HG02571 (cell line): ENCODE results near the gene TRIM29.

Source experiments
- ATAC-seq: cut with Tn5 transposase; IDR thresholded peaks from one replicate; pipeline ENCODE4 v1.9.1; 2021; ENCODE audit warnings: mild to moderate bottlenecking, moderate library complexity; ENCODE audit not compliant: unreplicated experiment

Gene TRIM29

GRCh38 chr11:120141113-120141767 lies 3.3 kb upstream of the TRIM29 start:
- ATAC-seq = no peak

- no peak for ATAC-seq
Measured at GRCh38 chr11:120139316-120140069, 1.6 kb upstream of the TRIM29 start.

GRCh38 chr11:120137187-120137610 lies 714 bp downstream of the TRIM29 start:
- ATAC-seq = no peak

- ATAC-seq = no peak
Measured at GRCh38 chr11:120136356-120136755, 1.6 kb downstream of the TRIM29 start.

- ATAC-seq = no peak
Measured at GRCh38 chr11:120135838-120136237, 2.1 kb downstream of the TRIM29 start.

DNA sequence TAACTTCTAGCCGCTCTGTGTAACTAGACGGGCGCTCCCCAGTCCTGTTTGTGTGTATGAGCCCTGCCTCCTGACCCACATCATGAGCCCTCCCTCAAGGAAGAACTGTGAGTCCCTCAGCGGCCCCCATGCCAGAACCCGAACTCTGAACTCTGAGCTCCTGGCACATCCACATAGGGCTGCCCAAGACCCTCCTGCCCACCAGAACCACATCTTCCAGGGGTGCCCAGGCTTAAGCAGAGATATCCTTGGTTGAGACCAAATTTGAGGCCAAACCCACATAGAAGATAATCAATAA lies 3.0 kb downstream of the TRIM29 start:
- ATAC-seq = no peak

- ATAC-seq = no peak
Measured at GRCh38 chr11:120134106-120134930, 3.6 kb downstream of the TRIM29 start.

DNA sequence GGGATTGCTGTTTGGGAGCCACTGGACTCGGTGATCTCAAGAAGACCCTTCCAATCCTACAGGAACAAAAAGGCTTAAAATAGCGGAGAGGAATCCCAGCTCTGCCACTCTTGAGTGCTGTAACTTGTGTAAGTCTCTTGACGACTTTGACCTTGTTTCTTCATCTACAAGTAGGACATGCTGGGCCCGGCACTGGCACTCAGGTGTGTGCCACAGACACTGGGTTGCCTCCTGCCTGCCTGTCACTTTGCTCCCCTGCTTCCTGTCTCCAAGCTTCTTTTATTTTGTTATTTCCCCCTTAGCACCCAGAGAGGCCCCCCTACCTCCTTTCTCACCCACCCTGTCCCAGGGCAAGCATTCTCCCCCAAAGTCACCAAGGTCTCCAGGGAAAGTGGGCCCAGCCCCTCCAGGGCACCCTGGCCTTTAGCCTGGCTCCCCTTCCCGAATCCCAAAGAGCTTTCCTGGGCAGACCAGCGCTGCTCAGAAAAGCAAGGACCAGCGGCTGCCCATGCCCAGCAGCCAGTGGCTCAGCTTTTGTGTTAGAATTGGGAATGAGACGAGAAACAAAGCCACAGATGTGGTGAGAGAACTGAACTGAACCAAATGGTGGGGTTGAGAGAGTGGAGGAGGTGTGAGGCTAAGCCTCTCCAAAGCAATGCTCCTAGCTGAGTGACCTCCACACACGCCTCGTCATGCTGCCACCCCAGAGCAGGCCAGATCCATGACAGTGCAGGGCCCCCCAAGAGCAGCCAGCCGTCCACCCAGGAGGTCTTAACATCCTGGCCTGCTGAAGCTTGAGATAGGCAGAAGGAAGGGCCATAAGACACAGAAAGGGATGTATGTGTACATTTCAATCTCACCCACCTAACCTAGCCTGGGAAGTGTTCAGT lies 4.5 kb downstream of the TRIM29 start:
- ATAC-seq = no peak

DNA sequence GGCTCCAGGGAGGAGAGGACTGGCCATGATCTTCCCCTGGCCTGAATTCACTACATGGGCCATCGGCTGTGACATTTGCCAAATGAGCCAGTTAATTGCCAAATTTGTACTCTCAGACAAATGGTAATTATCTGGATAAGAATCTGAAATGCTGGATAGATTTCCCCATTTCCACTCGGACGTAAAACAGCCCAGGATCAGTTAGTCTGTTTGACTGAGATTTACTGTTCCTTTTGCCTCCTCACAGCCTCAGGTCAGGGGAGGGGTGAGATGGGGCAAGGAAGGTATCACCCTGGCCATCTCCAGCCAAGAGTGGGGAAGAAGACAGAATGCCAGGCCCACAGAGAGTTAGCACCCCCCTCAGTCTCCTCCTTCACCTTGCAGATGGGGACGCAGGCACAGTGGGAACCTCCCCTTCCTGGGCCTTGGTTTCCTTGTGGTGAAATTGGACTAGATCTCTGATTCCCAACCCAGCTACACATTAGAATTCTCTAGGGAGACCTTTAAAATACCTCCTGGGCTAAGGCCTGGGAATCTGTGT lies 5.2 kb downstream of the TRIM29 start:
- ATAC-seq = no peak

DNA sequence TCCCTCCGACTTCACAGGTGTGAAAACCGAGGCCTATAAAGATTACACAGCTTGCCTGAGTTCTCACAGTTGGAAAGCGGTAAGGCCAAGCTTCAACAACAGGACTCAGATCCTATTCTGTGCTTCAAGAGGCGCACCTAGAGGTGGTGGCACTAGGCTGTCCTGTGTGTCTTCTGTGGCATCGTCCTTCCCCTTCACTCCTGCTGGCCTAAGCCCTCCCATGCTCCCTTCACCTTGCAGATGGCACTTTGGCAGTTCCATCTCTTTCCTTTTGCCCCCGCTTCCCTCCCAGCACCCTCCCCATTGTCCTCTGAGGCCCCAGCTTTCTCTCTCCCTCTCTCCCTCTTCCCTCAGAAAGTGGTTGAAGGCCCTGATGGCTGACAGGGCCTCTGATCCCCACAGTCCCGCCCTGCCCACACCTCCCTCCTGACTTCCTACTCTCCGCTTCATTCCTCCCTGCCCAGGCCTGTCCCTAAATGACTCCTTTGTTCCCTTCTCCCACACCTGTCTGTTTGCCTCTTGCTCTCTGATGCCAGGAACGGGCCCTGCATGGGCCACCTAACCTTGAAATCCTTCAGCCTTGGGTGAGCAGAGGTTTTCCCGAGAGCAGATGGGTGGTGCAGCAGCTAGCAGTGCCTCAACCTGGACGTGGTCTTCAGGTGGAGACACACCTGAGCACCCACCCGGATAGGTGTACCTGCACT lies 5.8 kb downstream of the TRIM29 start:
- no peak for ATAC-seq

DNA sequence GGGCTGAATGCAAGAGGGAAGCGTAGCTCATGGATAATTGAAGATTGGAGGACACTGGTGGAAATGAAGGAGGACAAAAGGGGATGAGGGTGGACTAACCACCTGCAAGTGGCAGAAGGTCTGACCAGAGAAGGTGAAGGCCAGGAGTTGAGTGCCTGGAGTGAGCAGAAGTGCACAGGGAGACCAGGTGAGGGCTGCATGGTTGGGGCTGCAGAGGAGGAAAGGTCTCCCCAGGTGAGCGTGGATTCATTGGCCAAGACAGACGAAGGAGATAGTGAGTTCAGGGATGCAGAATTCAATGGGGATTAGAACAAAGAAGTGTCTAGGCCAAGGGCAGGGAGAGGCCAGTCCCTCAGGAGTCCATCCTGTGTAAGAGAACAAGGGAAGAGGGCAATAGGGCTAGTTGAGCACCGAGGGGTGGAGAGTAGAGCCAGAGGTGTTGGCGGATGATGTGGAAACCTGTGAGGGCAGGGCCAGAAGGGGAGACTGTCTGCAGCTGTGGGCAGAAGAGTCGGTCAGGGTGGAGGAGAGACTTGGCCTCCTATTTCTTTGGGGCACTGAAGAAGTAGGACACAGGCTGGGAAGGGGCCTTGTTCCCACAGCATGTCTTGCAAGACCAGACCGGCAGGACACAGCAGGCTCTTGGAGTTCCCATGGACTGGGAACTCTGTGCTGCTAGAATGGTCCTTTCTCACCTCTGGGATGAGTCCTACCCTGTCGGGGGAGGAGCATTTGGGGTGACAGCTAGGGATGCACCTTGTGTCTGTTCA lies 6.7 kb downstream of the TRIM29 start:
- ATAC-seq = no peak

DNA sequence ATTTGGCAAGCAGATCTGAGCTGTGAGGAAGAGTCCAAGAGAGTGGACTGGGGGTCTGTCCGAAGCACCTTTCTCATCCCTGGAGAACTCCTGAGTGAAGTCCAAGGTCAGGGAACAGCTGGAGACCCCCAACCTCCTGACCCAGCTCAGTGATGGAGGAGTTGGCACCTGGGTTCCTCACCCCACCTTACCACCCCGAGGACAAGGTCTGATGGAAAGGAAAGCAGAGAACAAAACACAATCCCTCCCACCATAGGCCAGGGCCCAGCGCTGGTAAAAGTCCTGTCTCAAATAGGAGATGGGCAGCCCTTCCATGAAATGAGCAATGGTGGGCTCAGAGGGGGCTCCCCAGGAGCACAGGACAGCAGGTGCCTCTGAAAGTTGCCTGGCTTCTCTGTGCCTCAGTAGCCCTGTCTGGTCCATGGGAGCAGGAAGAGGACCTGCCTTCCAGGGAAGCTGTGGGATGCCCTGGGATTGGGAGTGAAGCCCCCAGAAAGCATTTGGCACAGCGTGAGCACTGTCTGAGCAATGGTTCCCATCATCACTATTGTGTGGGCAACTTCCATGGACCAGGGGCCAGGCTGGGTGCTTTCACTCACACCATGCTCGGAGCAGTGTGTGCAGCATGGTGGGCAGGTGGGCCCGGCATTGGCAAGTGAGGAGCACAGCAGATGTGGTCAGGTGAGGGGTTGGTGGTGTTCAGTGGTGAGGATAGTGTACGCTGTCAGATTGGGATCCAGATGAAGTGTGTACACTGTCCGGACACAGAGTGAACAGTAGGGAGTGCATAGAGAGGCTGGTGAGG lies 7.5 kb downstream of the TRIM29 start:
- no peak for ATAC-seq

- no peak for ATAC-seq
Measured at GRCh38 chr11:120129570-120129969, 8.3 kb downstream of the TRIM29 start.

DNA sequence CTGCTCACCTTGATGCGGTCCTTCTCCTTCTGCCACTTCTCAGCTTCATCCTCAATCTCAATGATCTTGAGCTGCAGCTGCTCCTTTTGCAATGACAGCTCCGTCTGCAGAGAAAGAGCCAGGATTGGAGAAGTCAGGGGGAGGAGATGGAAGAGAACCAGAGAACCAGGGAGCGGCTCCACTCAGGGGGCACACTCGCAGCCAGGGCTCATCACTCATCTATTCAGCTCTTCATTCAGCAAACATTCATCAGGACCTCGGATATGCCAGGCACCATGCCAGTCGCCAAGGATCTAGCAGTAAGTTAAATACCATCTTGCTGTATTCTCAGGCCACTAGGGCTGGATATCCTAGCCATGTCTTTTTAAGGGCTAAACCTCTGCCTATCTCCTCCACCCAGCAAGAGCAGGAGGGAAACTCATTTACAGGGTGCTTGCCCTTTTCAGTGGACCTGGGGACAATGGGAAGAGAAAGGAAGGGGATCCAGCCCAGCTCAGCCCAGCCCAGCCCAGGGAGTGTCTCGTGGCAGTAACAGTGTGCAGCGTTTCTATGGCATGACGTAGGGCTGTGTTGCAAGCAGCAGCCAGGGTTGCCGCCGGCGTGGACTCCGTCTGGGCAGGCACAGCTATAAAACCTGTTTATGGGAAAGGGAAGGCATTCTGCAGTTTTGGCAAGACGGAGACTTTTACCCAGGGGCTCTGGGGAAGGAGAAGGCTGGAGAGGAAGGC lies 9.4 kb downstream of the TRIM29 start:
- ATAC-seq = no peak

GRCh38 chr11:120127236-120127635 lies 10.7 kb downstream of the TRIM29 start:
- no peak for ATAC-seq

DNA sequence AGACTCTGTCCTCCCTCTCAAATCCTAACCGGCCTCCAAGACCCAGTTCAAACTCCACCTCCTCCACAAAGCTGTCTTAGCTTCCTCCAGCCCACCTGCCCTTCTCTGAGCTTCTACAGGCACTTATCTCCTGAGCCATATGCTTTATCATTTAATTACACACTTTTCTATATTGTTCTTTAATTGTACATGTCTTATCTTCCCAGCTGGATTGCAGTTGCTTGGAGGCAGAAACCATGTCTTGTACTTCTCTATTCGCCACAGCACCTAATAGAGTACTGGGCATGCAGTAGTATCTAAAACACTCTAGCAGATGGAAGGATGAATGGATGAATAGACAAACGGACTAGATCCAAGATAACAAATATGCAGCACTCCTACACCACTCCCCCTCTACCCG lies 11.3 kb downstream of the TRIM29 start:
- no peak for ATAC-seq

DNA sequence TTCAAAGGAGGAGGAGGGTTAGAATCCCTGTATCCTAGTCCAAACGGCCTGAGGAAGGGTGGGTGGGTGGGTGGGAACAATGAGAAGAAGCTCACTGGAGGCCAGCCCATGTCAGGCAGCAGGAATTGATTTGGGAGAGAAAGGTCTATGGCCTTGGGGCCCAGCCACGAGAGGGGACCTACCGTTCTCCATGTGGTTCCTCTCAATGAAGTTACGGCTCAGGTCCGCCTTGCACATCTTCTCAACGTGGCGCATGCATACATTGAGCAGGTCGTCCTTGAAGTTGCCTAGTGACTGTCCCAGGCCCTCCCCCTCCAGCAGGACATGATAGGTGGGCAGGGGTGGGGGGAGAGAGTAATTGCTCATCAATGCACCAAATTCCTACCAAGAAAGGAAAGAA lies 12.4 kb downstream of the TRIM29 start:
- no peak for ATAC-seq

DNA sequence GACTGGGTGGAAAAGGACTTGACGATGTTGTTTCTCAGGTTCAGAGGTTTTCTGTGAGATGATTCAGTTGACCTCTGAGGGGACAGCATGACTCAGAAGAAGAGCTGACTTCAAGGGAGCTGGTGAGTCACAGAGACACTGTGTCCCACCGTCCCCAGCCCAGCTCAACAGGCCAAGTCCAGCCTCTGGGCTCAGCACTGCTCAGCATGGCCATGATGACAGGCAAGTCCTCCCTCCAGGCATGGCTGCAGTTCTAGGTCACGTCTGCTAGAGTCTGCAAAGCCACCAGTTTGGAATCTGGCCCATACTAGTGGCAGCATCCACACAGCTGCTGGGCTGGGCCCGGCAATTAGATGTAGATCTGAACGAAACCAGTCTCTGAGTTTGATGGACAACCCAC lies 12.9 kb downstream of the TRIM29 start:
- ATAC-seq = no peak
